ENCODE data around the gene PREX1.

Gene PREX1

GRCh38 chr20:48626938-48627736 lies 200.7 kb downstream of the PREX1 start:
- DNase-seq, result no peak

GRCh38 chr20:48626226-48626937 lies 201.4 kb downstream of the PREX1 start:
- no peak for DNase-seq

DNA sequence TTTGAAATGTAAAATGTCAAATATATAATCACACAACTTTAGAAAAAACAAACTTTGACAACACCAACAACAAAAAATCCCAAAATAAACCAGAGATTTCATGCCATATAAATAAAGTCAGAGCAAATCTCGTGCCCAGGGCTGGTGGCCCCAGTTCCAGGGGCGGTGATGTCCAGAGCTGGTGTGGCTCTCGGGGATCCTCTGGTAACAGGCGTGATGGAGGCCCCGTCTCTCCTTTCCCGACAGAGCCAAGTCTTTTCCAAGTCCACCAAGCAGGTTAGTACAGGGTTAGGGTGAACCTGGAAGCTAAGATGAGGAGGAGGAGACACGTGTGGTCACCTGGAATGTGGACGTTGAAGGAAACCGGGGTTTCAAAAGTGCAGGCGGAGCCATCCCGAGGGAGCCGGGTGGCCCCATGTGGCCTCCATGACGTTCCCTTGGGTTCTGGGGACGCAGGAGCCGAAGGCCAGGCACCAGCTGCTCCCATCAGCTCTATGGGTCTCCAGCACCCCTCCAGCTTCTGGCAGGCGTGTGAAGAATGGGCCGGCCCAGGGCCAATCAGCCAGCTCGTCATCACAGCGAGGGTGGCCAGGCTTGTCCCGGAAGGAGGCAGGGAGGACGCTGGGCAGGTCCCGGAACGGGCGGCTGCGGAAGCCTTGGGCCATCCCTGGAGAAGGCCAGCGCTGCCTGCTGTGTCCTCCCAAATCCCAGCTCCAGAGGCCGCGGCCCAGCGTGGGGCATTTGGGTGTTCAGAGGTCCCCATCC lies 202.5 kb downstream of the PREX1 start:
- no peak for DNase-seq

DNA sequence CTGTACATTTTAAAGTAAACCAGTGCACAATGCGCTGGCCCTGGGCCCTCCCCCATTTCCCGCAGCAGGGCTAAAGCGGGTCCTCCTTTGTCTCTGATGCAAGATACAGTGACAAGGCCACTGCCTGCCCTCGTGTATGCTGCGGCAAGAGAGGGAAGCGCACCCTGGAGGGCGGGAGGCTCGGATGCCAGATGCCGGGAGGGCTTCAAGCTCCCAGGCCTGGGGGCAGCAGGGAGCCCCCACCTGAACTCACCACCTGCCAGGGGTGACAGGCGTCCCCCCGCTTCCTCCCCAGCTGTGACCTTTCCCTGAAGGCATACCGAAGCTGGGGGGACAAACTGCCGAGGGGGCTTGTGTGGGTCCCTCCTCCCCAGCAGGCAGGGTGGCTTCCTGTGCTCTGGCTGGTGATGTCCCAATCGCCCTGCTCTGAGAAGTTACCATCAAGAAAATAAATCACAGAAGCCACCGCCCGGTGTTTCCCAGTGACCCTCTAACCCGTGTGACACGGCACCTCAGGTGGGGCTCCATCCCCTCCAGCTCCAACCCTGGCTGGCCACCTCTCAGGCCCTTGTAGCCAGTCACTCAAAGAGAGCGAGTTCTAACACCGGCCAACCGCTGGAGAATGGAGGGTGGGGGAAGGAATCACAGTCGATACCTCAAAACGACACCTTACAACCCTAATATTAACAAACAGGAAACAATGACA lies 203.3 kb downstream of the PREX1 start:
- DNase-seq, result no peak

GRCh38 chr20:48623906-48624265 lies 203.9 kb downstream of the PREX1 start:
- no peak for DNase-seq

DNA sequence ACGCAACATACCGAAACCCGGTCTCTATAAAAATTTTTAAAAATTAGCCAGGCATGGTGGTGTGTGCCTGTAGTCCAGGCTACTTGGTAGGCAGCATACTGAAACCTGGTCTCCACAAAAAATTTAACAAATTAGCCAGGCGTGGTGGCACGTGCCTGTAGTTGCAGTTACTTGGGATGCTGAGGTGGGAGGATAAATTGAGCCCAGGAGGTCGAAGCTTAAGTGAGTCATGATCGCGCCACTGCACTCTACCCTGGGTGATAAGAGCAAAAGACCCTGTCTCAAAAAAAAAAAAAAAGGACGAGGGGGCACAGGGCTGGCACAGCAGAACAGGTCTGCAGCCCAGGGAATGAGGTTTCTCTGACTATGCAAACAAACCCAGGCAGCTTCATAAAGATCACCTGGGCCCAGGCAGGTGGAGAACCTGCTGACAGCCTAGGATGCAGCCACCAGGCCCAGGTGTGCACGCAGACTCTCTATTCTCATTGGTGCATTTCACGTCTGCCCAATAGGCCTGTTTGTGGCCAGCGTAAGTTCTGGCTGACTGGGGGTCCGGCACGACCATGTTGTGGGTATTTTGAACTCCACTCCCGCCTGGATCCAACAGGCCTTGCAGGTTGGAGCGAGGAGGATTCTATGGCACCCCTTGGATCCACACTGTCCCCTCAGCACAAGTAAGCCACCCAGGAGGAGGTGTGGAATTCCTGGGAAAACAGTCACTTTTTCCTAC lies 204.5 kb downstream of the PREX1 start:
- no peak for DNase-seq

- no peak for DNase-seq
Observed at GRCh38 chr20:48622421-48622820, 205.4 kb downstream of the PREX1 start.

- DNase-seq, result no peak
Observed at GRCh38 chr20:48621376-48622078, 206.3 kb downstream of the PREX1 start.

DNA sequence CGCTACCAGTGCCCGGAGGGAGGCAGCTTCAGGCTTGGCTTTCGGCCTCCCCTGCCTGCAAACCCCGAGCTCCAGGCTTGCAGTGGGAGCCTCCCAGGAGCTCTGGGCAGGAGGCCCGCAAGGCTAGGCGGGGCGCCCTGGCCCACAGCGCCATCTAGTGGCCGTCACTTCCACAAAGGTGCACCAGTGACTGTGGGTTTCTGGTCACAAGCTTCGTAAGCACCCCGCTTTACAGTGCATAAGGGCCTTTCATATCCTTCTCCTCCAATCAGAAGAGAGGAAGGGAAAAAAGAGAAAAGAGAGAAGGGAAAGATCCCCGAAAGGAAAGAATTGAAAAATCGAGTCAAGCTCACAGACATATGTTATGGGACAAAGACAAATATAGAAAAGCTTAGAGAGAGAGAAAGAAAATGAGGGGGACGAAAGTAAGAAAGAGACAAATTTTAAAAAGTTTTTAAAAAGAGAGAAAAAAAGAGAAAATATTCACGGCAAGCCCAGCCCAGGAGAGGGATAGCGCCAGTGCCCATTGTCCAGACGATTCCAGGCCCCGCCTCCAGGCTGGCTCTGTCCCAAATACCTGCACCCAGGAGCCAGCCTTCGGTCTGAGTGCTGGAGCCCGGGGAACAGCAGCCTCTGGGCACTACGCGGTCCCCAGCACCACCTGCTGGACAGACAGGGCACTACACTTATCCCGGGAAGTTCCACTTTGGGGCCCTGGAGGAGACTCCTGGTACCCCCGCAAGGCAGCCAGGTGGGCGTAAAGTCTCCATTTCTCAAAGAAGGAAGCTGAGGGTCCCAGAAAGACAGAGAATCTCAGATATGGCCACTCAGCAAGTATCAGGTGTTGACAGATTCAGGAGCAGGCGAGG lies 207.1 kb downstream of the PREX1 start:
- DNase-seq, result peak; percentile 6 to 90 (median 72)

DNA sequence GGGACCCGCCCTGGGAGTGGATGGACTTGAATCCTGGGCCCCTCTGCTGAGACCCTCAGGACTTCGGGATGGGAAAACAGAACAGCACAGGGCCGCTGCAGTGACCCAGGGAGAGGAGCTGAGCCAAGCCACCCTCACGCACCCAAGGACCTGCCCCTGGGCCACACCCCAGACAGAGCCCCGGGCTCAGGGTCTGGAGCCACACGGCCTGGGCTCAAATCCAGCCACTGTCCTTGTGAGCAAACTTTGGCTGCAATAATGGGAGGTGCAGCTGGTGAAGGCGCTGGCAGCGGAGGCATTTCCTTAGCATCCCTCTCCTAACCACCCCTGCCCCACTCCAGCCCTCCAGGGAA lies 207.7 kb downstream of the PREX1 start:
- DNase-seq, result no peak

DNA sequence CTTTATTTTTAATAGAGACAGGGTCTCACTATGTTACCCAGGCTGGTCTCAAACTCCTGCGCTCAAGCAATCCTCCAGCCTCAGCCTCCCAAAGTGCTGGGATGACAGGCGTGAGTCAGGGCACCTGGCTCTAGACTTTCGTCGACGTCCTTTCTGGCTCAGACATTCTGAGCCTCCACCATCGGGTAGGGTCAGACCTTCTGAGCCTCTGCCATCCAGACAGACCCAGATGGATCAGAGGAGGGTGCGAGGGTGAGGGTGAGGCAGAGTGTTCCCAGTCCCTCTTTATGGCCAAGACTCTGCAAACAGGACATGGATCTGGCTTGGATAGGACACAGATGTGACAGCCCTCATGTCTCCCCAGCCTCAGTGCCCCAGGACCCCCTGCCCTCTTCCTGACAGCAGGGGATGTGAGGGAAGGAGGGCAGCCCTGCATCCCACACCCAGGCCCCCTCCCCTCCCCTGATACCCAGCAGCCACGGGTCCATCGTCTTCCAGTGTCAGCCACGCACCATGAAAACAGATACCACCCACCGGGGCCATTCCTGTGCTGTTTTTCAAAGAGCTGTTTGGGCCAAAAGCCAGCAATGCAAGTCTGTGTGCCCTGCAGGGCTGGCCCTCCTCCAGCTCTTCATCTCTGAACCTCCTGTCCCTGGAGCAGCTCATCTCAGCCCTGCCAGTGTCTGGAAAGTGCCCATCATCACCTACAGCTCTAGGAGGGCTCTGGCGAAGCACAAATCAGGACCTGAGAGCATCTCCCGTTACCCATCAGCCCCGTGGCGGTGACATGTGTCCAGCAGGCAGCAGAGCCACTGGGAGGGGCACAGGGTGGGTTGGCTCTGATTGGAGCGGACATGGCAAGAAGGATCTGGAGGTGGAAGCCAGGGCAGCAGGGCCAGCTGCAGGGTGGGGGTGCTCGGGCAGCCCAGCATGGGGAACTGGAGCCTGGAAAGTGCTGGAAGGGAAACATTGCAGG lies 208.4 kb downstream of the PREX1 start:
- DNase-seq, result peak in 4 of 51 donors; percentile 9 to 24 (median 18)

GRCh38 chr20:48618631-48619030 lies 209.2 kb downstream of the PREX1 start:
- no peak for DNase-seq

- DNase-seq, result no peak
Observed at GRCh38 chr20:48618052-48618451, 209.7 kb downstream of the PREX1 start.

DNA sequence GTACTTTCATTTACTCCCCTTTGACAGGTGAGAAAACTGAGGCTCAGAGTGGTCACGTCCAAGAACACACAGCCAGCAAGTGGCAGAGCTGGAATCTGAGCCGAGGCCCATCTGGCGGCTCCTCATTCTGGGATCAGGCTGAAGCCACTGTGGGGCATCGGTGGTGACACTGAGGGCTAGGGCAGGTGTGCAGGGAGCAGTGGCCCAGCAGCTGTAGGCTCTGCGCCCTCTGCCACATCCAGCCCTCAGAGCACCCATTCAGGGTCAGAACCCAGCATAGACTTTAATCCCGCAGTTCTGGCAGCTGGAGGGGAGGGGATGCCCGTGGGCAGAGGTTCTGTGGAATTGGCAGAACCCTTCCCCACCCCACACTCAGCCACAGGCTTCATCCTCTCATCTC lies 210.3 kb downstream of the PREX1 start:
- DNase-seq, result no peak

GRCh38 chr20:48616481-48616880 lies 211.3 kb downstream of the PREX1 start:
- no peak for DNase-seq

DNA sequence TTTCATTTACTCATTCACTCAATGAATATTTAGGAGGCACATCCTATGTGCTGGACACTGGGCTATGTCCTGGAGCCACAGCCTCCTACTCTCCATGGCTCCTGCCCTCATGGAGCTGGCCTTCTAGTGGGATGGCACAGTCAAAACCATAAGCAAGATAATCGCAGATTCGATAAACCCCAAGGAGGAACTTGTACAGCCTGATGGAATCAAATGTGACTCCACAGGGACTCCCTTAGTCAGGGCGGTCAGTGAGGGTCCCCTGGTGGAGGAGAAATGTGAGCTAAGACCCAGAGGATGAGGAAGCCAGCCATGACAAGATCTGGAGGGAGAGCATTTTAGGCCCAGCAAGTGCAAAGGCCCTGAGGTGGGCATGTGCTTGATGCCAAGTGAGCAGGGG lies 211.9 kb downstream of the PREX1 start:
- no peak for DNase-seq

GRCh38 chr20:48614593-48615274 lies 213.1 kb downstream of the PREX1 start:
- DNase-seq, result no peak

DNA sequence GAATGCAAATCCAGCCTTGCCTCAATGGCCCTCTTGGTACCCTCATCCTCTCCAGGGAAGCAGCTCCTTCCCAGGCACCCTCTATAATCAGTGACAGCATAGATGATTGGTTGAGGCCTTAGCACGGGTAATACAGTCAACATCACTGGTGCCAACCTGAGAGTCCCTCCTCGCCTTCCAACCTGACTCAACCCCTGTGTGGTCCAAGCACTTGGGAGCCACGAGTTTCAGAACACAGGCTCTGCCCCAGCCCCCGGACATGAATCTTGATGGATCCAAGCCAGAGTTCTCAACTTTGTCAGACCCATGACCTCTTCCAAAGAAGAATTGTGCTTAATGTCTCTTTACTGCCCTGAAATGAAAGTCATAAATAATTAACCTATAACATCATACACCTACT lies 213.9 kb downstream of the PREX1 start:
- no peak for DNase-seq

Data from hypothalamus (tissue), 51 donors.